ENCODE results near the gene RRP7A. TPM values are rescaled to one million over a fixed set of nuclear protein-coding genes. Genes with fewer than 3 reads are reported as not detected.
"Not testable (repeated sequence)": the region's sequence is repeated elsewhere in the genome, so short reads cannot be mapped to it uniquely, and the experiment has no call there.

Gene RRP7A
- total RNA-seq, 1 donor from 2014 or later: 39.8 TPM

DNA sequence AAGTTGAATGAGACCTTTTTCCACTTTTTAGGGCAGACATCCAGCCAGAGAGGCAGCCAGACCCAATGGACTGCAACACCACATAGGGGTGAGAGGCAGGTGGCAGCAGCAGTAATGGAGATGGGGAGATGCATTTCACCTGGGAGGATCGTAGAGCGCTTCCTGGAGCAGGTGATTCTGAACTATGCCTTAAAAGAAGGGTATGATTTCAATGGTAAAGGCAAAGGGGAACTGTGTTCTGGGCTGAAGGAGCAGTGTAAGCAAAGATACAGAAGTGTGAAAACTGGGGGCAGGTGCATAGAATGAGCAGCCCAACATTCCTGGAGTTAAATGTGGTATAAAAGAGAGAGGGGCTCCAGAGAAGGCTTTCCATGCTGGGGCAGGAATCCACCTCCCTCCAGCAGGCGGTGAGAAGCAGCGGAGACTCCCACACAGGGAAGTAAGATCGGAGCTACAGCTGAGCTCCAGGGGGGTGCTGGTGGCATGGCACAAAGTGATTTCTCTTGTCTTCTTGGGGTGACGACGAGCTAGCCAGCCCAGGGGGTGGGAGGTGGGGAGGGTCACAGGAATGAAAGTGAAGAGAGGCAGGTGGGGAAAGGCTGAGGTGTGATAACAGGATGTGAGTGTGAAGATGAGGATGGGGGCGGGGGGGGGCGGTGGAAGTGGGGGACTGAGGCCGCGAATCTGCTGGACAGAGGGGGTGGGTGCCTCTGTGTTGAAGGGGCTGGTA lies 29.9 kb upstream of the RRP7A start:
- Histone ChIP-seq H3K27me3 (ENCODE audit: control insufficient read depth, insufficient read depth, low read length) (no peaks in the 10 kb centered on the region), H3K4me3 (ENCODE audit: low read depth, low read length) (no peak overlapping the region), H3K36me3 (ENCODE audit: control insufficient read depth, insufficient read depth, low read length) (no peaks in the 10 kb centered on the region)
- FAIRE-seq (peak; percentile 76), DNase-seq (ENCODE audit: low read depth) (no peak)
- TF ChIP-seq CTCF (IDR thresholded peaks at IDR 0.05; ENCODE audit: insufficient read depth, low read length, severe bottlenecking): no peak

DNA sequence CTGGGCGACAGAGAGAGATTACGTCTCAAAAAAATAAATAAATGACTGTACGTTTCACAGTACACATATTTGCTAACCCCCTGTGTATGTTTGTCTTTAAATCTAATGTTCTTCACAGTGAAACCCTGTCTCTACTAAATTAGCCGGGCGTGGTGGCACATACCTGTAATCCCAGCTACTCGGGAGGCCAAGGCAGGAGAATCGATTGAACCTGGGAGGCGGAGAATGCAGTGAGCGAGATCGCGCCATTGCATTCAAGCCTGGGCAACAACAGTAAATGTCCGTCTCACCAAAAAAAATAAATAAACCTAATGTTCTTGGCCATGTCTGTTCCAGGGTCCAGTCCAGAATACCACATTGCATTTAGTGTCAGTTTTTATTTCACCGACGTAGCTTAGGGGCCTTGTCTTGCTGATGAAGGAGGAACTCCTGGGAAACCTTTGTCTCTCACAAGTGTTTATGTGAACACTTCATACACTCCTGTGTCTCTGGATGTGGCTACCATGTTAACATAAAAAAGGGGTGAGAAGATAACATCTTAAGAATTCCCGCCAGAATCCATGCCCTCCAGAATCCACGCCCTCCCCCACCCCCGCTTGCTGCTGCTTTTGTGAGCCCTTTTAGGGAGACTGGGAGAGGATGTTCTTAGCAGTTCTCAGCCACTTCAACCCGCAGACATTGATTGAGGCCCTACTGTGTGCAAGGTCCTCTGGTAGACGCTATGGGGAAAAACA lies 29.2 kb upstream of the RRP7A start:
- FAIRE-seq (no peak), DNase-seq (ENCODE audit: low read depth) (no peak)
- H3K36me3 ChIP-seq (ENCODE audit: control insufficient read depth, insufficient read depth, low read length): no peaks in the 10 kb centered on the region
- H3K4me3 ChIP-seq (ENCODE audit: low read depth, low read length): no peak overlapping the region
- TF ChIP-seq CTCF (IDR thresholded peaks at IDR 0.05; ENCODE audit: insufficient read depth, low read length, severe bottlenecking): no peak
- H3K27me3 ChIP-seq (ENCODE audit: control insufficient read depth, insufficient read depth, low read length): no peaks in the 10 kb centered on the region

GRCh38 chr22:42548126-42548525 lies 28.5 kb upstream of the RRP7A start:
- H3K36me3 ChIP-seq (ENCODE audit: control insufficient read depth, insufficient read depth, low read length); DNase-seq (ENCODE audit: low read depth); H3K4me3 ChIP-seq (ENCODE audit: low read depth, low read length); H3K27me3 ChIP-seq (ENCODE audit: control insufficient read depth, insufficient read depth, low read length); FAIRE-seq: not testable (repeated sequence)

- Histone ChIP-seq H3K27me3 (ENCODE audit: control insufficient read depth, insufficient read depth, low read length) (no peaks in the 10 kb centered on the region), H3K36me3 (ENCODE audit: control insufficient read depth, insufficient read depth, low read length) (no peaks in the 10 kb centered on the region), H3K4me3 (ENCODE audit: low read depth, low read length) (no peak overlapping the region)
- no peak for TF ChIP-seq CTCF (IDR thresholded peaks at IDR 0.05; ENCODE audit: insufficient read depth, low read length, severe bottlenecking)
- no peak for DNase-seq (ENCODE audit: low read depth)
- no peak for FAIRE-seq
These were observed 28.0 kb upstream of the RRP7A start for GRCh38 chr22:42547562-42547961.

GRCh38 chr22:42544686-42545085 lies 25.1 kb upstream of the RRP7A start:
- H3K4me3 ChIP-seq (ENCODE audit: low read depth, low read length): no peak overlapping the region
- no peak for TF ChIP-seq CTCF (IDR thresholded peaks at IDR 0.05; ENCODE audit: insufficient read depth, low read length, severe bottlenecking)
- DNase-seq (ENCODE audit: low read depth) (no peak), FAIRE-seq (no peak)
- no peaks in the 10 kb centered on the region for H3K36me3 ChIP-seq (ENCODE audit: control insufficient read depth, insufficient read depth, low read length)
- H3K27me3 ChIP-seq (ENCODE audit: control insufficient read depth, insufficient read depth, low read length): no peaks in the 10 kb centered on the region

DNA sequence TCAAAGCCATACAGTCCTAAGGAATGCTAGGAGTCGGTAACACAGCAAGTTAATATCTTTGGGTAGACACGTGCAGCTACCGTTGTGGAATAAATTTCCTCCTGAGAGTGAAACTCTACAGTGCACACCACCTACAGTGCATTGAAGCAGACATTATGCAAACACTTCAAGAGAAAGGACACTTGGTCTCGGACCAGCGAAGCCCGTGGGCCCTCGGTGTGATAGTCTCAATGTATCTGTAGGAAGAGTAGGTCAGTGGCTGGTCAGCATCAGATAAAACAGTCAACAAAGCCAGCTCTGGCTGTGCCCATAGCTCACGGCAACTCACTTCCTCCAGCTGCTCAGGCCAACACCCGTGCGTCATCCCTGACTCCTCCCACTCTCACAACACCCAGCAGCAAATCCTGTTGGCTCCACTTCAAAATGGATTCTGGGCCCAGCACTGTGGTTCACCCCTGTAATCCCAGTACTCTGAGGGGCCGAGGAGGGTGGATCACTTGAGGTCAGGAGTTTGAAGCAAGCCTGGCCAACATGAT lies 19.7 kb upstream of the RRP7A start:
- H3K4me3 ChIP-seq (ENCODE audit: low read depth, low read length); DNase-seq (ENCODE audit: low read depth); H3K27me3 ChIP-seq (ENCODE audit: control insufficient read depth, insufficient read depth, low read length); FAIRE-seq; H3K36me3 ChIP-seq (ENCODE audit: control insufficient read depth, insufficient read depth, low read length): not testable (repeated sequence)

DNA sequence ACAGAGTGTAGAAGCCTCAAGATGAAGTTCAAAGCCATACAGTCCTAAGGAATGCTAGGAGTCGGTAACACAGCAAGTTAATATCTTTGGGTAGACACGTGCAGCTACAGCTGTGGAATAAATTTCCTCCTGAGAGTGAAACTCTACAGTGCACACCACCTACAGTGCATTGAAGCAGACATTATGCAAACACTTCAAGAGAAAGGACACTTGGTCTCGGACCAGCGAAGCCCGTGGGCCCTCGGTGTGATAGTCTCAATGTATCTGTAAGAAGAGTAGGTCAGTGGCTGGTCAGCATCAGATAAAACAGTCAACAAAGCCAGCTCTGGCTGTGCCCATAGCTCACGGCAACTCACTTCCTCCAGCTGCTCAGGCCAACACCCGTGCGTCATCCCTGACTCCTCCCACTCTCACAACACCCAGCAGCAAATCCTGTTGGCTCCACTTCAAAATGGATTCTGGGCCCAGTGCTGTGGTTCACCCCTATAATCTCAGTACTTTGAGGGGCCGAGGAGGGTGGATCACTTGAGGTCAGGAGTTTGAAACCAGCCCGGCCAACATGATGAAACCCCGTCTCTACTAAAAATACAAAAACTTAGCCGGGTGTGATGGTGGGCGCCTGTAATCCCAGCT lies 17.7 kb upstream of the RRP7A start:
- not testable (repeated sequence) for H3K27me3 ChIP-seq (ENCODE audit: control insufficient read depth, insufficient read depth, low read length); H3K4me3 ChIP-seq (ENCODE audit: low read depth, low read length); H3K36me3 ChIP-seq (ENCODE audit: control insufficient read depth, insufficient read depth, low read length); DNase-seq (ENCODE audit: low read depth); FAIRE-seq

- not testable (repeated sequence) for H3K27me3 ChIP-seq (ENCODE audit: control insufficient read depth, insufficient read depth, low read length); H3K36me3 ChIP-seq (ENCODE audit: control insufficient read depth, insufficient read depth, low read length); DNase-seq (ENCODE audit: low read depth); H3K4me3 ChIP-seq (ENCODE audit: low read depth, low read length); FAIRE-seq
These were observed 17.0 kb upstream of the RRP7A start for GRCh38 chr22:42536634-42537033.

Data from bronchial epithelial cell (primary cell).